HepG2 (cell line): Measurements from ENCODE around the gene CREBRF. TPM values are rescaled to one million over a fixed set of nuclear protein-coding genes. Genes with fewer than 3 reads are reported as not detected.

Source experiments
- AHR ChIP-seq: IDR thresholded peaks from 2 replicates; pipeline ENCODE4 v1.6.1; 2018; ENCODE audit warnings: missing genetic modification reagents, missing compliant biosample characterization
- ARID2 ChIP-seq: sonication (generic); formaldehyde crosslinking; IDR thresholded peaks from 2 replicates; pipeline ENCODE4 v1.8.1; 2022; ENCODE audit warnings: mild to moderate bottlenecking, missing genetic modification reagents, borderline replicate concordance
- BCL6 ChIP-seq: IDR thresholded peaks from 2 replicates; pipeline ENCODE4 v1.6.1; 2016; ENCODE audit warnings: missing genetic modification reagents, missing compliant biosample characterization
- FOXP4 ChIP-seq: sonication (generic); formaldehyde crosslinking; IDR thresholded peaks from 2 replicates; pipeline ENCODE4 v1.4.0; 2020; ENCODE audit warnings: missing genetic modification reagents
- GATAD1 ChIP-seq: IDR thresholded peaks from 2 replicates; pipeline ENCODE4 v1.6.1; 2016; ENCODE audit warnings: missing genetic modification reagents, missing compliant biosample characterization
- JUNB ChIP-seq: sonication (generic); formaldehyde crosslinking; IDR thresholded peaks from 2 replicates; pipeline ENCODE4 v1.8.0; 2022; ENCODE audit warnings: missing genetic modification reagents, mild to moderate bottlenecking, borderline replicate concordance
- MATR3 ChIP-seq: sonication (generic); formaldehyde crosslinking; IDR thresholded peaks from 2 replicates; pipeline ENCODE4 v1.4.0; 2020; ENCODE audit warnings: missing genetic modification reagents
- MAZ ChIP-seq, 2 experiments: sonication (generic) in 1 of 2; formaldehyde crosslinking in 1 of 2; IDR thresholded peaks; 2 replicates each; pipeline versions ENCODE4 v1.5.0 to v1.6.1; 2012 to 2020; ENCODE audit warnings: low read depth in 2 of 2, mild to moderate bottlenecking in 2 of 2, borderline replicate concordance in 1 of 2, improper control_type of control experiment in 1 of 2, low read length in 1 of 2, missing genetic modification reagents in 1 of 2, moderate library complexity in 1 of 2
- MIER2 ChIP-seq: IDR thresholded peaks from 2 replicates; pipeline ENCODE4 v1.6.1; 2016; ENCODE audit warnings: missing biosample characterization, missing genetic modification reagents
- NAIF1 ChIP-seq: sonication (generic); formaldehyde crosslinking; IDR thresholded peaks from 2 replicates; pipeline ENCODE4 v1.5.0; 2020; ENCODE audit warnings: mild to moderate bottlenecking, missing genetic modification reagents, borderline replicate concordance
- POGK ChIP-seq: sonication (generic); formaldehyde crosslinking; conservative IDR thresholded peaks from 2 replicates; pipeline ENCODE4 v1.8.0; 2022; ENCODE audit warnings: mild to moderate bottlenecking, moderate library complexity, missing genetic modification reagents
- SIN3A ChIP-seq: IDR thresholded peaks from 2 replicates; pipeline ENCODE4 v1.6.1; 2011; ENCODE audit warnings: low read depth, mild to moderate bottlenecking, control low read depth, low read length, borderline replicate concordance
- SOX6 ChIP-seq, 2 experiments: fragments of 450-650 bp in 1 of 2; sonication (generic) in 1 of 2; formaldehyde crosslinking in 1 of 2; IDR thresholded peaks; 2 replicates each; pipeline versions ENCODE4 v1.4.0 to v1.6.1; 2017 to 2020; ENCODE audit warnings: antibody characterized with exemption in 1 of 2, mild to moderate bottlenecking in 1 of 2, missing genetic modification reagents in 1 of 2
- THRA ChIP-seq: sonication (generic); formaldehyde crosslinking; IDR thresholded peaks from 2 replicates; pipeline ENCODE4 v1.4.0; 2020; ENCODE audit warnings: missing genetic modification reagents, borderline replicate concordance
- ZBTB26 ChIP-seq: IDR thresholded peaks from 2 replicates; pipeline ENCODE4 v1.6.1; 2016; ENCODE audit warnings: missing compliant biosample characterization, missing genetic modification reagents, borderline replicate concordance
- ZGPAT ChIP-seq: IDR thresholded peaks from 2 replicates; pipeline ENCODE4 v1.6.1; 2016; ENCODE audit warnings: mild to moderate bottlenecking
- ZNF292 ChIP-seq: sonication (generic); formaldehyde crosslinking; IDR thresholded peaks from 2 replicates; pipeline ENCODE4 v1.8.1; 2022; ENCODE audit warnings: mild to moderate bottlenecking, low read depth, missing genetic modification reagents, borderline replicate concordance
- ZNF44 ChIP-seq: sonication (generic); formaldehyde crosslinking; IDR thresholded peaks from 2 replicates; pipeline ENCODE4 v1.5.1; 2020; ENCODE audit warnings: mild to moderate bottlenecking, missing genetic modification reagents
- ZNF460 ChIP-seq: sonication (generic); formaldehyde crosslinking; IDR thresholded peaks from 2 replicates; pipeline ENCODE4 v1.5.1; 2020; ENCODE audit warnings: missing genetic modification reagents, mild to moderate bottlenecking, borderline replicate concordance
- polyA plus RNA-seq, 8 experiments: library from polyadenylated mRNA; depleted of rRNA in 3 of 8; stranded (reverse) in 7 of 8; unstranded in 1 of 8; fragments of >200 nt; fragmentation: Illumina TruSeq in 4 of 8; extraction: Trizol in 4 of 8; gene quantifications; 2 replicates each; pipeline versions ENCODE4 v1.2.1 to v1.2.3, GENCODE V29; 2011 to 2016; ENCODE audit warnings: low read depth in 4 of 8, missing spikeins in 1 of 8, mixed read lengths in 1 of 8; ENCODE audit not compliant: insufficient read depth in 1 of 8
- total RNA-seq, 5 experiments: library from RNA; depleted of rRNA; stranded (reverse); fragments of >200 nt; fragmentation: Illumina TruSeq; extraction: Trizol; gene quantifications; 2 replicates each; pipeline ENCODE4 v1.2.3, GENCODE V29; 2016; ENCODE audit warnings: low read depth in 1 of 5

The CREBRF gene
- total and polyA plus RNA-seq, 2 of the 13 experiments (the other 11 are each of a cell fraction or from before 2014, with no cell fraction given), result 4.5 to 10.2 TPM

- TF ChIP-seq POGK (CRISPR knock-in tag) (no peak), SIN3A (0 out of 2 replicates have a peak, but pooled peaks have one; percentile 40), ARID2 (CRISPR knock-in tag) (no peak), ZNF44 (CRISPR knock-in tag) (no peak), MATR3 (CRISPR knock-in tag) (no peak), ZNF292 (peak; percentile 19; the same call in 1 of the 2 replicates), MAZ (IDR thresholded peaks at IDR 0.05; ENCODE audit: borderline replicate concordance, low read depth, low read length) (no peak), MAZ (CRISPR knock-in tag; IDR thresholded peaks at IDR 0.05; ENCODE audit: low read depth) (no peak), ZGPAT (CRISPR knock-in tag) (peak; percentile 18; the same call in 1 of the 2 replicates), THRA (0 out of 2 replicates have a peak, but pooled peaks have one; percentile 10), AHR (CRISPR knock-in tag) (no peak), ZBTB26 (no peak), FOXP4 (CRISPR knock-in tag) (peak; percentile 42; the same call in 1 of the 2 replicates), SOX6 (IDR thresholded peaks at IDR 0.05) (no peak), SOX6 (CRISPR knock-in tag; IDR thresholded peaks at IDR 0.05) (peak; percentile 74), JUNB (no peak), NAIF1 (no peak), MIER2 (no peak), BCL6 (CRISPR knock-in tag) (peak; percentile 45), ZNF460 (no peak), GATAD1 (CRISPR knock-in tag) (0 out of 2 replicates have a peak, but pooled peaks have one; percentile 13)
Measured at GRCh38 chr5:173016598-173017046, 39.5 kb upstream of the CREBRF start (continued).
